ENCODE results near the gene LSMEM2.

LSMEM2 gene

DNA sequence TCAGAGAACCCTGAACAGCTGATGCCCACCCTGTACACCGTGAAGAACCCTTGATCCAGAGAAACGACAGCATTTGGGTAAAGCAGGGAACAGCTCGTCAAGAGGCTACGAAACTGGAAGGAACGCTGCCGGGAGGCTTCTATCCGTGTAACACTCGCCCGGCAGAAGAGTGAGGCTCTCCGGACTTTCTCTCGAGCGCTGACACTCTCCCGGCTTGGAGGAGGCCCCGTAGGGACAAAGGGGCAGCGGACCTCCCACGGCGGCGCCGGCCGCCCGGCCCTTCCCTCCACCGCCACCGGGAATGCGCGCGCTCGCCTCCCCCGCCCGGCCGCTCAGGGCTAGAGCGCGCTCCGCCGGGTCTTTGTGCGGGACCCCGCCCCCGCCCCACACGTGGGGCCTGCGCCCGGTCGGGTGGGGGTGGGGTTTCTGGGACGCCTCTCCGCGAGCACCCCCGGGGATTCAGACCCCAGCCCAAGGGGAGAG lies 42.0 kb downstream of the LSMEM2 start:
- DNase-seq (ENCODE audit: low read depth in 2 of 3, low spot score in 1 of 3), result peak in 1 of 3 donors; percentile 61

DNA sequence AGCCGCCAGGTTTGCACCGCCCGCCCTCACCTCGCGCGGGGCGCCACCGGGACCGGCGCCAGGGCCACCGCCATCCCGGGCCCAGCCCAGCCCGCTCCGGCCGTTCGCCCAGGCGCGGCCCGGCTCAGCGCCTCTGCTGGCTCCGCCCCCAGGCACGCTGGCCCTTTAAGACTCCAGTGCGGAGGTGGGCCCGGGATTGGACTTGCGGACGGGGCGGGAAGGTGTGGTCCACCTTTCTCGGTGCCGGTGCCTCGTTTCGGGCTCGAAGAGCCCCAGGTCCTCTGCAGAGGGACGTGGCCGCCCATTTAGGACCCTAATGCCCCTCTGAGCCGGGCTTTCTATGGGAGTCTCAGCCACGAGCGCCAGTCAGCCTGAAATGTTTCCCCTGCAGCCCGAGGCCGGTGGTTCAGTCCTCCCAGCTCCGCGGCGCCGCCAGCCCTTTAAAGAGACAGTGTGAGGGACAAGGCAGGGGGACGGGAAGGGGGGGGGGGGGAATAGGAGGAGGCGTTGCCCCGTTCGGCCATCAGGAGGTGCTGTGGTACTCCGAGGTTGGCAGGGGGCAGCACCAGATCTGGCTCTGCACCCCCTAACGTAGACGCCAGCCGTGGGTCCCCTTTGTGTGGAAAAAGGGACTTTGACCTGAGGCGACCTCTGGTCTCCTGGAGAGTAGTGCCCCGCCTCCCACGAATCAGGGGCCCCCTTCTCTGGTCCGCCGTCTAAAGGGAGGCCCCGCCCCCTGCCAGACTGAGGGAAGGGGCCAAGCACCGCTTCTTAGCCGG lies 42.6 kb downstream of the LSMEM2 start:
- peak; percentile 67 to 83 (median 67) for DNase-seq (ENCODE audit: low read depth in 2 of 3, low spot score in 1 of 3)

- no peak for DNase-seq (ENCODE audit: low read depth in 2 of 3, low spot score in 1 of 3)
These were observed 43.2 kb downstream of the LSMEM2 start for GRCh38 chr3:50322115-50322385.

GRCh38 chr3:50322386-50323091 lies 43.7 kb downstream of the LSMEM2 start, which contains the start of gene HYAL2:
Gene HYAL2, minus strand, starts transcription at chr3:50322745. Its CDS starts 2,256 bp downstream, at chr3:50320489.
- no peak for DNase-seq (ENCODE audit: low read depth in 2 of 3, low spot score in 1 of 3)

GRCh38 chr3:50323092-50323600 lies 44.3 kb downstream of the LSMEM2 start:
- DNase-seq (ENCODE audit: low read depth in 2 of 3, low spot score in 1 of 3), result no peak

GRCh38 chr3:50323614-50324199 lies 44.8 kb downstream of the LSMEM2 start:
- DNase-seq (ENCODE audit: low read depth in 2 of 3, low spot score in 1 of 3), result no peak

DNA sequence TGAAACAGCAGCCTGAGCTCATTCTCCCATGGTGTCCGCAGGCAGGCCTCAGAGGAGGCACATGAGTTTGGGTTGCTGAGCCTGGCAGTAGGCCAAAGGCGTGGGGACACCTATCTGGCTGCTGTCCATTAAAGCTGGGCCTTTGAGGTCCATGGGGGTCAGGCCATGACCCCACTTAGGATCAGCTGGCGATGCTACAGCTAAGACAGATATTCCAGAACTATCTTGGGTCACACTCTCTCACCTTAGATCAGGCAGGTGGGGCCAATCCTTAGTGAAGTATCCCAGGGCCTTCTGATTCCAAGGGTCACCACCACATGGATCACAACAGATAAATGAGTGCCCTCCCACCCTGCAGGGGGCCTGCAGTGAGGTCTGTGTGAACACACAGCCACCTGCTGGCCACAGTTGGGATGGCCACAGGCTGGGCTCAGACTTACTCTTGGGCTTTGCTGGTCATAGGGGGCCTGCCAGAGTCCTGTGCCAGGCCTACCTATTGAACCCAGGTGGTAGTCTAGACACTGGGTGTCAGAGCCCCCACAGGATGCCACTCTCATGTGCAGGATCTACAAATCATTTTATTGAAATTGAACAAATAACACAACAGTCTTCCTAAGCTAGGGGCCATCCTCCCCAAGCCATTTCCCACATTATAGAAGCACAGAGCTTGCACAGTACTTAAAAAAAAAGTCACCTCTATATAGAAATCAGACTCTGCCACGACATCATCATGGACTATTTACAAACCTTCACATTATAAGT lies 45.6 kb downstream of the LSMEM2 start:
- peak in 2 of 3 donors; percentile 32 to 52 for DNase-seq (ENCODE audit: low read depth in 2 of 3, low spot score in 1 of 3)

GRCh38 chr3:50325113-50325480 lies 46.2 kb downstream of the LSMEM2 start:
- no peak for DNase-seq (ENCODE audit: low read depth in 2 of 3, low spot score in 1 of 3)

DNA sequence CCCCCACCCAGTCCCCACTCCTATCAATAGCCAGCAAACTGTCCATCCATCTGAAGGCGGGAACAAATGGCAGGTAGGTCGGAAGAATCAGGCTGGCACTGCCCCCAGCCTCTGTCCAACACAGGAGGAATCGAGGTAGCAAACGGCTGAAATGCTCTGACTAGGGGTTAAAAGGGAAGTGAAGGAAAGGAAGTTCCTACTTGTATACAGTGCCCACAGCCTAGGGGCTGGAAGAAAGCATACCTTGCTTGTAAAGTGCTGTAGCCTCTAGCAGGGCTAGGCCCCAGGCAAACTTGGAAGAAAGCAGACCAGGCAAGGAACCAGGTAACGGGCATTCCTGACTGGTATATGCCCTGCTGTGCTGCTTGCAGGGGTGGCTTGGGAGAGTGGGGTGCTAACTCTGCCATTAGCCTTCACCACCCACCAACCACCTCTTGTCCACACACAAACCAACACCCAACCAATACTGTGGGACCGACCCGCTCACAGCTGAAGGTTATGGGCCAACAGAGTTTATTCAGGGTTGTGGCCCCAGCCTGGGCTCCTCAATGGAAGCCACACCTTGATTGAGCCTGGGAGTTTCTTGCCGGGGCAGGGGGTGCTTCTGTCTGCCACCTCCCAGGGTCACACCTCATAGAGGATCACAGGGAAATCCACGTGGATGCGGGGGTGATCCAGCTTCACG lies 46.8 kb downstream of the LSMEM2 start:
- DNase-seq (ENCODE audit: low read depth in 2 of 3, low spot score in 1 of 3), result no peak

GRCh38 chr3:50326182-50326541 lies 47.3 kb downstream of the LSMEM2 start:
- DNase-seq (ENCODE audit: low read depth in 2 of 3, low spot score in 1 of 3), result no peak

DNA sequence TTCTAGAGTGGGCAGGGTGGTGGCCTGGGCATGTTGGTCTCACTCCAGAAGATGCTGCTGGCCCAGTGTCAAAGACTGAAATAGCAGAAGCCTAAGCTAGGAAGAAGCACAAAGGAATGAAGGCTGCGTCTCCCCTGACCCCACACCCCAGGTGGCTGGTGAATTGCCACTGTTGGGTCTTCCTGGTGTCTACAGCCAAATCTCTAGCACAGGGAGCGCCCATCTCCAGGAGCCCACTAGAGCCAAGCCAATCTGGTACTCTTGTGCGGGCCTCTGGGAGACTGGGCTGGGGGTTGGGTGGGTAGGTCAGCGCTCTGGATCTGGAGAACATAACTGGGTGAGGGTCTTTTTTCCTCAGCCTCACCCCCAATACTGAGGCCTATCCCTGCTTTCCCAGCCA lies 48.2 kb downstream of the LSMEM2 start:
- no peak for DNase-seq (ENCODE audit: low read depth in 2 of 3, low spot score in 1 of 3)

DNA sequence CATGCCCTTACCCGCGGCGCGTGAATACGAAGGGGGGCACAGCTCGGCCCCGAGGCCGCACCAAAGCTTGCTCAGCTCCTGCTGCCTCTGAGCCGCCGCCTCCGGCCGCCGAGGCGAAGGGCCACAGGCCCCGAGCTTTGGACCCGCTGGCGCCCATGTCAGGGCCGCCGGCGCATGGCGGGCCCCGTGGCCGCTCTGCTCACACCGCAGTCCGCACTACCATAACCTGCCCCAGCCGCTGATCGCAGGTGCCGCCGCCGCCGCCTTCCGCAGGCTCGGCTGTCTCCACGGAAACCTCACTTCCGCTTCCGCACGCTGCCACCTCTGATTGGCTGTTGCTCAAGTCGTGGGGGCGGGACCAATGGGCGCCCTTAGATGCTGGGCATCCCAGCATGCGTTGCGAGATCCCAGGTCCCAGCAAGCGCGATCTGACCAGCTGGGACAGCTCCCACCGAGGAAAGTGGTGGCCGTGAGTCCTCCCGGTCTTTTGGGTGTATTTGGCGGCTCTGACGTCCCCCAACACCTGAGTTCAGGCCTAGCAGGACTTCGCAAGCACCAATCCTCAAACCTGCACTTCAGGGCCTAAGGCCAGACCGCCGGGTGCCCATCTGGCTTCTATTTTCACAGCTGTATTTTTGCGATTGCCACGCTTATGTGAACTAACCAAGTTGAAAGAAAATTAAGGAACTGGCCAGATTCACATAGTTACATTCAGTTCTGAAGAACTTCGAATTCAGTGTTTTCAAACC lies 49.2 kb downstream of the LSMEM2 start, which contains the start of gene TUSC2:
TSS of gene TUSC2 (minus strand) at position 281 of the 749 bp plus-strand sequence. CDS start at position 157, 124 bp downstream.
- DNase-seq (ENCODE audit: low read depth in 2 of 3, low spot score in 1 of 3), result peak; percentile 91 to 96 (median 92)

- no peak for DNase-seq (ENCODE audit: low read depth in 2 of 3, low spot score in 1 of 3)
These were observed 51.4 kb downstream of the LSMEM2 start for GRCh38 chr3:50330330-50330729.

DNA sequence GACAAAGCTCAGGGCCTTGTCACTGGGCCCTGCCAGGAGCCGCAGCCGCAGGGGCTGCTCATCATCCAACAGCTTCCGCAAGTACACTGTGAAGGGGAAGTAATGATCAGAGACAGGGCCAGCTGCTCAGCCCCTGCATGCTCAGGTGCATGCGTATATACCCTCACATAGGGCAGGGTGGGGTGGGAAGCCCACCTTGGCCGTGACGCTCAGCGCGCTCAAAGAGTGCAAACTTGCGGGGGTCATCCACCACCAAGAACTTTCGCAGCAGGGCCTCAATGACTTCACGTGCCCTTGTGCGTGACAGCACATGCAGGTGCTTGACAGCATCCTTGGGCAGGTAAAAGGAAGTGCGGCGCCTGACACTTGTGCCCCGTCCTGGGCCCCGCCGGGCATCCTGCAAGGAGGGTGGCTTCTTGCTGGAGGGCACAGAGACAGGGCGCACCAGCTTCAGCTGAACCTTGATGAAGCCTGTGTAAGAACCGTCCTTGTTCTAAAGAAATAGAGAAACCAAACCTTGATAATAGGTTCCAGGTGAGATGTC lies 52.5 kb downstream of the LSMEM2 start:
- no peak for DNase-seq (ENCODE audit: low read depth in 2 of 3, low spot score in 1 of 3)

- no peak for DNase-seq (ENCODE audit: low read depth in 2 of 3, low spot score in 1 of 3)
These were observed 54.9 kb downstream of the LSMEM2 start for GRCh38 chr3:50333744-50334328.

DNA sequence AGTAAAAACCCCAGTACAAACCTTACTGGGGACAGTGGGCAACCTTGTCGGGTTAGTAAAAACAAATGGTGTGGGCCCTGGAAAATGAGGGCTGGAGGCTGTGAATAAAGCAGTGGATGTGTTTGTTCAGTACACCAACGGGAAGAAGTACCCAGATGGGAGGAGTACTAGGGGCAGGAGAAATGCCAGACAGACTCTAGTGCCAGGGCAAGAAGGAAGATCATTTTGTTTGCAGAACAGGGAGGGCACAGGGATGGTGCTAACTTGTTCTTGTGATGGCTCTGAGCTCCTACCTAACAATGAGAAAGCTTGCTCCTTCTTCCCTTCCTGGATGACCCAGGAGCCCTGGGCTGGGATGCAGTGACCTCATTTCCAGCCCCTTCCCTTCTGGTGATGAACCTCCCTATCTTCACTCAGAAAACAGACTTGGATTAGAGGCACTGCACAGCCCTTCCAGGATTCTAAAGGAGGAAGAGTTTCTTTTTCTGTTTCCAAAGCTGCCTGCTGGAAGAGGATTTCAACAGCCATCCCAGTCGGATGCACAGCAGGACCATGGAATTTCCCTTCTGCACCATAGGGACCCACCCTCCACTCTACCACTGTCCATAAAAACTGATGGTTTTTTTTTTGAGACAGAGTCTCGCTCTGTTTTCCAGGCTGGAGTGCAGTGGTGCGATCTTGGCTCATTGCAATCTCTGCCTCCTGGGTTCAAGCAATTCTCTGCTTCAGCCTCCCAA lies 55.6 kb downstream of the LSMEM2 start:
- DNase-seq (ENCODE audit: low read depth in 2 of 3, low spot score in 1 of 3), result no peak

- peak in 1 of 3 donors; percentile 44 for DNase-seq (ENCODE audit: low read depth in 2 of 3, low spot score in 1 of 3)
These were observed 57.7 kb downstream of the LSMEM2 start for GRCh38 chr3:50336452-50337174.
